HG03103 (cell line): ENCODE measurements around the gene COLGALT1.
"Not testable (repeated sequence)": the region's sequence is repeated elsewhere in the genome, so short reads cannot be mapped to it uniquely, and the experiment has no call there.

ENCODE experiments used
- ATAC-seq: cut with Tn5 transposase; IDR thresholded peaks from one replicate; pipeline ENCODE4 v1.9.1; 2021; ENCODE audit warnings: low read depth; ENCODE audit not compliant: unreplicated experiment

Gene COLGALT1

DNA sequence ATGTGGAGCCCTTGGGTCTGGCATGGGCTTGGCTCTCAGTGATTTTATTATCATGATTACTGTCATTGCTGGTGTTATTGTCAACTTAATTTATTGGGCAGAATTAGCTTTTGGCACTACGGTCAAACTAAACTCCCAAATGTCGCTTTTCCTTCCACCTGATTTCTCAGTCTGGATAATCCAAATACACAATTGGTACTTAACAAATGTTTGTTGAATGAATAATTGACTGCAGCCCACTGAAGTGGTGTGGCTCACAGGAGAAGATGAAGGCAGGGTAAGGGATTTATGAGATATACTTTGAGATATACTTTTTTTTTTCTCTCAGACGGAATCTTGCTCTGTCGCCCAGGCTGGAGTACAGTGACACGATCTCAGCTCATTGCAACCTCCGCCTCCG, 1.5 kb downstream of the COLGALT1 start:
- no peak for ATAC-seq

DNA sequence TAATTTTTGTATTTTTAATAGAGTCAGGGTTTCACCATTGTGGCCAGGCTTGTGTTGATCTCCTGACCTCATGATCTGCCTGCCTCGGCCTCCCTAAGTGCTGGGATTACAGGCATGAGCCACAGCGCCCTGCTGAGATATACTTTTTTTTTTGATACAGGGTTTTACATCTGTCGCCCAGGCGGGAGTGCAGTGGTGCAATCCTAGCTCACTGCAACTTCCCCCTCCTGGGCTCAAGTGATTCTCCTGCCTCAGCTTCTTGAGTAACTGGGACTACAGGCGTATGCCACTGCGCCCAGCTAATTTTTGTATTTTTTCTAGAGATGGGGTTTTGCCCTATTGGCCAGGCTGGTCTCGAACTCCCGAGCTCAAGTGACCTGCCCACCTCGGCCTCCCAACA, 2.0 kb downstream of the COLGALT1 start:
- ATAC-seq, result no peak

DNA sequence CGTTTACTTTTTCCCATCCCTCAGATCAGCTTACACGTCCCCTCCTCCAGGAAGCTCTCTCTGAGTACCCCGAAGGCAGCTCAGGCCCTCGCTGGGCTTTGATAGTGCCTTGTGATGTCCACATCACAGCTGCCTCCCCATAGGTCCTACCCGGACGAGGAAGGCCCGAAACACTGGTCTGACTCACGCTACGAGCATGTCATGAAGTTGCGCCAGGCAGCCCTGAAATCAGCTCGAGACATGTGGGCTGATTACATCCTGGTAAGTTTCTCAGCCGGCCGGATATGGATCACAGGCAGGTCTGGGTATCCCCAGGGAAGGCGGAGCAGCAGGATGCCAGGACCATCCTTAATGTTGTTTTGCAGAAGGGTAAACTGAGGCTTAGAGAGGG, 4.8 kb downstream of the COLGALT1 start:
- ATAC-seq, result no peak

DNA sequence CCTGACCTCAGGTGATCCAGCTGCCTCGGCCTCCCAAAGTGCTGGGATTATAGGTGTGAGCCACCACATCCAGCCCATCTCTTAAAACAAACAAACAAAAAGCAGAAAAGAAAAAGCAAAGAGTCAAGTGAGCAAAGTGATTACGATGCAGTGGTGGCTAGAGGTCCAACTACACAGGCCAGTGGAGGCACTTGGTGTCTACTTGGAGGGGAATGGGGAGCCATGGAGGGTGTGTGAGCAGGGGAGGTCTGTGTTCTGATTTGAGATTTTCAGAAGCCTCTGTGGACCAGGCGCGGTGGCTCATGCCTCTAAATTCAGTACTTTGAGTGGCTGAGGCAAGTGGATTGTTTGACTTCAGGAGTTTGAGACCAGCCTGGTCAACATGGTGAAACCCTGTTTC, 6.6 kb downstream of the COLGALT1 start:
- ATAC-seq, result no peak

GRCh38 chr19:17562561-17562960, 7.1 kb downstream of the COLGALT1 start:
- ATAC-seq, result no peak

DNA sequence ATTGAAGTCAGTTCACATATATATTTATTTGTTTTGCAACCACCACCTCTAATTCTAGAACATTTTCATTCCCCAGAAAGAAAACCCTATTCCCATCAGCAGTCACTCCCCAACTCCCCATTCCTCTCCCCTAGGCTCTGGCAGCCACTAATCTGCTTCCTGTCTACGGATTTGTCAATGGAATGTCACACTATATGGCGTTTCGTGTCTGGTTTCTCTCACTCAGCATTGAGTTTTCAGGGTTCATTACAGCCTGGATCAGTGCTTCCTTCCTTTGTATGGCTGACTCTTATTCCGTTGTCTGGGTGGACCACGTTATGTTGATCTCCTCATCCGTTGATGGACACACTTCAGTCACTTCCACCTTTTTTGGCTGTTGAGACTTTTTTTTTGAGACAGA, 9.3 kb downstream of the COLGALT1 start:
- no peak for ATAC-seq

DNA sequence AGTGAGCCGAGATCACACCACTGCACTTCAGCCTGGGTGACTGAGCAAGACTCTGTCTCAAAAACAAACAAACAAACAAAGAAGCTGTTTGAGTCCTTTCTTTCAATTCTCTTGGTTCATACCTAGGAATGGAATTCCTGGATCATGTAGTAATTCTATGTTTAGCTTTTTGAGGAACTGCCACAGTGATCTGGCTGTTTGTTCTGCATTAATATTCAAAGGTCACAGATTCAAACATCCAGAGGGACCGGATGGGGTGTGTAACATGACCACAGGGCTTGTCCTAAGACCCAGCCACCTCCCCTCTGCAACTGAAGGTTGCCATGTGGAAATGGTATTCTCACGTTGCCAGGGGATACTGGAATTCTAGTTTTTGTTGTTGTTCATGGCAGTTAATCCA, 10.2 kb downstream of the COLGALT1 start:
- no peak for ATAC-seq

DNA sequence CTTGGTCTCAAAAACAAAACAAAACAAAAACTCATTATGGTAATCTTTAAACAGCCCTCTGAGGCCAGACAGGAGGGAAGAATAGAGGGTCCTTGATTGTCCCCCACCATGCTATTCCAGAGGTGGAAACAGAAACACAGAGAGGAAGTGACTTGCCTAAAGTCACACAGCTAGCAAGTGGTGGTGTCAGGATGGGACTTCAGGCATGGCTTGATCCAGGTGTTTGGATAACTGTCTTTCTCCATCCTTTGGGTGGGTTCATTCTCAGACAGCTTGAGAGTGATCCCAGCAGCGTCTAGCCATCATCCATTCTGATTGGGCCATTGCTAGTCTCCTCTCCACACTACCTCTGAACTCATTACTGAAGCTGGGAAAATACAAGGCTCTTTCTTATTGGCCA, 12.5 kb downstream of the COLGALT1 start:
- no peak for ATAC-seq

DNA sequence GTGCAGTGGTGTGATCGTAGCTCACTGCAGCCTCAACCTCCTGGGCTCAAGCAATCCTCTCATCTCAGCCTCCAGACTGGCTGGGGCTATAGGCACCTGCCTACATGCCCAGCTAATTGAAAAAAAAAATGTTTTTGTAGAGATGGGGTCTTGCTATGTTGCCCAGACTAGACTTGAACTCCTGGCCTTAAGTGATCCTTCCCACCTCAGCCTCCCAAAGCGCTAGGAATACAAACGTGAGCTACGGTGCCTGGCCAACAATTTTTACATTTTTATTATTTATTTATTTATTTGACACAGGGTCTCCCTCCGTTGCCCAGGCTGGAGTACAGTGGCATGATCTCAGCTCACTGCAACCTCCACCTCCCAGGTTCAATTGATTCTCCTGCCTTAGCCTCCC, 14.8 kb downstream of the COLGALT1 start:
- not testable (repeated sequence) for ATAC-seq

DNA sequence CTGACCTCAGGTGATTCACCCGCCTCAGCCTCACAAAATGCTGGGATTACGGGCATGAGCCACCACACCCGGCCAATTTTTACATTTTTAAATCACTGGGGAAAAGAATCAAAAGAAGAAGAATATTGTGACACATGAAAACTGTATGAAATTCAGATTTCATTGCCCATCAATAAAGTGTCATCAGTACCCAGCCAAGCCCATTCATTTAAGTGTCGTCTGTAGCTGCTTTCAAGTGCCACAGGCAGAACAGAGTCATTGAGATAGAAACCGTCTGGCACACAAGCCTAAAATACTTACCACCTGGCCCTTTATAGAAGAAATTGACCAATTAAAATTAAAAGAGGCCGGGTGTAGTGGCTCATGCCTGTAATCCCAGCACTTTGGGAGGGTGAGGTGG, 15.3 kb downstream of the COLGALT1 start:
- ATAC-seq, result no peak

GRCh38 chr19:17572638-17573037, 17.2 kb downstream of the COLGALT1 start:
- no peak for ATAC-seq

DNA sequence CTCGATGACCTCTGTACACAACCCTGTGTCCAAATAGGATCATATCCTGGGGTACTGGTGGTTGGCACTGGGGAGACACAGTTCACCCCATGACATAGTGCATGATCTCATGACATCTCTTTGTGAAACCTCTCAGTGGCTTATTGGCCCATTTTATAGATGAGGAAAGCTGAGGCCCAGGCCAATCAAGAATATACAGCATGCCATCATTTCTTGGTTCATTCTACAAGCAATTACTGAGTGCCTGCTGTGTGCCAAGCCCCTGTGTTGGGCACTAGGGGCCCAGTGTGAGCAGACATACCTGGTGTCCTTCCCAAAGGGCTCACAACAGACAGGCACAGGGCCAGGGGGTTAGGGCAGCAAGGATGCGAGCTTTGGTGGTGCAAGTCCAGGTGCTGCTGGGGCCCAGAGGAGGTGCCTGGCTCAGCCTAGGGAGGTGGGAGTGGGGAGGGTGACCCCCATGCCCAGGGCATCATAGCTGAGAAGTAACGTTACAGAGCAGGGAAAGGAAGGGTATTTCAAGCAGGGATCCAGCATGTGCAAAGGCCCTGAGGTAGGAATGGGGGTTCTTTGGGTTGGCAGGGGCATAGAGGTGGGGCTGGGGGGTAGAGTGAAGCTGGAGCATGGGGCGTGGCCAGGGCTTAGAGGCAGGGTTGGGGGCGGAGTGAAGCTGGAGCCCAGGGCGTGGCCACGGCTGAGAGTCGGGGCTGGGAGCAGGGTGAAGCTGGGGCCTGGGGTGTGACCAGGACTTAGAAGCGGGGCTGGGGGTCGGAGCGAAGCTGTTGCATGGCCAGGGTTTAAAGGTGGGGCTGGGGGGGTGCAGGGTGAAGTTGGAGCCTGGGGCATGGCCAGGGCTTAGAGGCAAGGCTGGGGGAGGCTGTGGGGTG, 20.7 kb downstream of the COLGALT1 start:
- no peak for ATAC-seq

- ATAC-seq, result no peak
These were observed 21.5 kb downstream of the COLGALT1 start for GRCh38 chr19:17576758-17577456.

DNA sequence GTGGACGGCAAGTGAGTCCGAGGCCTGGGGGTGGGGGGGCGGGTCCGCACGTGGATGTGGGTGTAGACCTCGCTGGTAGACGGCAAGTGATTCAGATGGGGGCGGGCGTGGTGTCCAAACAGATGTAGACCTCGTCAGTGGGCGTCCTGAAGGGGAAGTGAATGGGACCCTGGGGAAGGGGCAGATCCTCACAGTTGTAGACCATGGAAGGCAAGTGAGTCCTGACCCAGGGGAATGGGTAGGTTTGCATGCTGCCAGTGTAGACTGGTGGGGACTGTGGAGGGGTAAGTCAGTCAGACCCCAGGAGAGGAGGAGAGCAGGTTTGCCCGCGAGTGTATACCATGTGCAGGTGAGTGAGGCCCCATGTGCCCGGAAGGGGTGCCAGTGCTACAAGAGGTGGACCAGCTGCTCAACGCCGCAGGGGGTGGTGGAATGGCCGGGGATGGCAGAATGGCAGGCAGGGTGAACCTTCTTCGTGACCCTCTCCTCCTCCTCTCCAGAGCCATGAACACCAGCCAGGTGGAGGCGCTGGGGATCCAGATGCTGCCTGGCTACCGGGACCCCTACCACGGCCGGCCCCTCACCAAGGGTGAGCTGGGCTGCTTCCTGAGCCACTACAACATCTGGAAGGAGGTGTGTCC, 22.1 kb downstream of the COLGALT1 start:
- ATAC-seq, result no peak

GRCh38 chr19:17579661-17580244, 24.3 kb downstream of the COLGALT1 start:
- ATAC-seq, result no peak

DNA sequence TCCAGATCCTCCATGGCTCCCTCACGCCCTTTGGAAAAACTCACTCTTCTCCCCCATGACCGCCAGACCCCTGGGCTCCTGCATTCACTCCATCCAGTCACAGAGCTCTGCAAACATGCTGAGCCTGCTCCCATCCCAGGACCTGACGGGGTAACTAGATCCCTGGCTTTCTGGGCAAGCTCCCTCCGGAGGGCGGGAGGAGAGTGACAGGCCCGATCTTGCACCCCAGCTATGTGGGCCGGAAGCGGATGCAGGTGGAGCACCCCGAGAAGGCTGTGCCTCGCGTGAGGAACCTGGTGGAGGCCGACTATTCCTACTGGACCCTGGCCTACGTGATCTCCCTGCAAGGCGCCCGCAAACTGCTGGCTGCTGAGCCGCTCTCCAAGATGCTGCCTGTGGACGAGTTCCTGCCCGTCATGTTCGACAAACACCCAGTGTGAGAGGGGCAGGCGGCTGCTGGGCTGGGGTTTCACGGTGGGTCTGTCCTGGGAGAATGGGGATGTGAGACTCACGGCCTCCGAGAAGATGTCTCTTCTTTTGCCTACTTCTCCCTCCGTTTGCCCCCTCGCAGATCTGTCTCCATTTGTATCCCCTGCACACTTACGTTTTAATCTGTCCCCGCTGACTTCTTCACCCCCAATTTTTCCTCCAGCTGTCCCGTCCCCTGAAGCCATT, 25.2 kb downstream of the COLGALT1 start:
- no peak for ATAC-seq

DNA sequence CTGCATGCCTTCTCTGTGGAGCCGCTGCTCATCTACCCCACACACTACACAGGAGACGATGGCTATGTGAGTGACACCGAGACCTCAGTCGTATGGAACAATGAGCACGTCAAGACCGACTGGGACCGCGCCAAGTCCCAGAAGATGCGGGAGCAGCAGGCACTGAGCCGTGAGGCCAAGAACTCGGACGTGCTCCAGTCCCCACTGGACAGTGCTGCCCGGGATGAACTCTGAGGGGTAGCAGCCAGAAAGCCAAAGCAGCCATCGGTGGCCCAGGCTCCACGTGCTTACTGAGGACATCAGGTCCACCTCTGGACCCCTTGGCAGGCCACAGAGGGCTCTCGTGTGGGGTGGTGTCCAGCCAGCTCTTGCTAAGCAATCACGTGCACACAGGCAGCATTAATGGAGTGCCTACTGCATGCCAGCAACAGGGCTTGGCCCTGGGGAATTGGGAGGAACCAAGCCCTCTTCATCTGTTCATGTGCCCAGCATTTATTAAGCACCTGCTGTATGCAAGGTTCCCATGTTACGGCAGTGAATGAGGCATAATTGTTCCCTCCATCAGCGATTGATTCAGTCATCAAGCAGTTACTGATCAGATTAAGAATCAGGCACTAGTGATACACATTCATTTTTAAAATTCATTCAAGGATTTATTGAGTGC, 25.9 kb downstream of the COLGALT1 start:
- no peak for ATAC-seq

GRCh38 chr19:17582613-17583012, 27.2 kb downstream of the COLGALT1 start:
- no peak for ATAC-seq

DNA sequence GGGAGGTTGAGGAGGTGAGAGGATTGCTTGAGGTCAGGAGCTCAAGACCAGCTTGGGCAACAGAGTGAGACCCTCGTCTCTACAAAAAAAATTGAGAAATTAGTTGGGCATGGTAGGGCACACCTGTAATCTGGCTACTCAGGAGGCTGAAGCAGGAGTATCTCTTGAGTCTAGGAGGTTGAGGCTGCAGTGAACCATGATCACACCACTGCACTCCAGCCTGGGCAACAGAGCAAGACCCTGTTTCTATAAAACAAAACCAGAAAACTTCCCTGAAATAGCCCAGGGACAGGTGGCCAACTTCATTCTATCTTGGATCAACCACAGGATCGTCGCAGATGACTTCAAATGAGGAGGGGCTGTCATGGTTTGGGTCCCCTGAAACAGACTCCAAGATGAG, 28.7 kb downstream of the COLGALT1 start:
- ATAC-seq, result no peak

GRCh38 chr19:17585395-17585794, 29.9 kb downstream of the COLGALT1 start:
- ATAC-seq, result not testable (repeated sequence)
